ENCODE data around the gene RAB39A. TPM values are rescaled to one million over a fixed set of nuclear protein-coding genes. Genes with fewer than 3 reads are reported as not detected.
"Not testable (repeated sequence)": the region's sequence is repeated elsewhere in the genome, so short reads cannot be mapped to it uniquely, and the experiment has no call there.

The RAB39A gene
- total RNA-seq, 1 donor from 2014 or later: 1.3 TPM

DNA sequence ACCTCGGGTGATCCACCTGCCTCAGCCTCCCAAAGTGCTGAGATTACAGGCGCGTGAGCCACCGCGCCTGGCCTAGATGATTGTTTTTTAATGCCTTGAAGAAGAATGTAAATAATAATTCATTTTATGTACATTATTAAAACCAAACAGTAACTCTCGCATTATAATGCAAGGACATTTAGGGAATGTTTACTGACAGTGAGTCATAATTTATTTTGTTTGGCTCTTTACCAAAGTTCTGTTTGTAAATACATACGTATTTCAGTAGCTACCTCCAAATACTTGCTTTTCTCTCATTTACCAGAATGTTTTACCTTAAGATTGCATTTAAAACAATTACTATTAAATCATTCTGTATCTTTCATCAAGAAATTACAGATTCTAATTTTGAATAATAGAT lies 3.0 kb downstream of the RAB39A start:
- no peak for DNase-seq (ENCODE audit: low read depth)
- no peak overlapping the region for H3K4me3 ChIP-seq (ENCODE audit: low read depth, low read length)
- TF ChIP-seq, protein P1, sequence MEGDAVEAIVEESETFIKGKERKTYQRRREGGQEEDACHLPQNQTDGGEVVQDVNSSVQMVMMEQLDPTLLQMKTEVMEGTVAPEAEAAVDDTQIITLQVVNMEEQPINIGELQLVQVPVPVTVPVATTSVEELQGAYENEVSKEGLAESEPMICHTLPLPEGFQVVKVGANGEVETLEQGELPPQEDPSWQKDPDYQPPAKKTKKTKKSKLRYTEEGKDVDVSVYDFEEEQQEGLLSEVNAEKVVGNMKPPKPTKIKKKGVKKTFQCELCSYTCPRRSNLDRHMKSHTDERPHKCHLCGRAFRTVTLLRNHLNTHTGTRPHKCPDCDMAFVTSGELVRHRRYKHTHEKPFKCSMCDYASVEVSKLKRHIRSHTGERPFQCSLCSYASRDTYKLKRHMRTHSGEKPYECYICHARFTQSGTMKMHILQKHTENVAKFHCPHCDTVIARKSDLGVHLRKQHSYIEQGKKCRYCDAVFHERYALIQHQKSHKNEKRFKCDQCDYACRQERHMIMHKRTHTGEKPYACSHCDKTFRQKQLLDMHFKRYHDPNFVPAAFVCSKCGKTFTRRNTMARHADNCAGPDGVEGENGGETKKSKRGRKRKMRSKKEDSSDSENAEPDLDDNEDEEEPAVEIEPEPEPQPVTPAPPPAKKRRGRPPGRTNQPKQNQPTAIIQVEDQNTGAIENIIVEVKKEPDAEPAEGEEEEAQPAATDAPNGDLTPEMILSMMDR (conservative IDR thresholded peaks at IDR 0.05; ENCODE audit: low read depth, low read length): no peak

DNA sequence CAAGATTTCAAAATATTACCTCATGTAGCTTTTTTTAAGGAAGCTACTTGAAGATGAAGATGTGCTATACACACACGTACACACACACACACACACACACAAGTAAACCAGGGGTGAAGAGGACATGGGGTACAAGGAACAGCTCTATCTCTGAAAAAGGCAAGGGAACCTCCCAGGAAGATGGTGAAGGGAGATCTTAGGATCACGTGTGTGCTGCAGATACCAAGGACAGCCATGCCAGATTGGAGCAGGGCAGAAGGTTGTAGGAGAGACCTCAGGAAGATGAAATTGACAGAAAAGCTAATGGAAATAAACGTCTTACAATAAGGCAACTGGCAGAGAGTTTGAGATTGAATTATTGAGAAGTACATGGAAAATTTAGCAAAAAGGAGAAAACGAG lies 19.7 kb downstream of the RAB39A start:
- TF ChIP-seq, protein P1 (conservative IDR thresholded peaks at IDR 0.05; ENCODE audit: low read depth, low read length): no peak
- no peak overlapping the region for H3K4me3 ChIP-seq (ENCODE audit: low read depth, low read length)
- DNase-seq (ENCODE audit: low read depth): no peak

DNA sequence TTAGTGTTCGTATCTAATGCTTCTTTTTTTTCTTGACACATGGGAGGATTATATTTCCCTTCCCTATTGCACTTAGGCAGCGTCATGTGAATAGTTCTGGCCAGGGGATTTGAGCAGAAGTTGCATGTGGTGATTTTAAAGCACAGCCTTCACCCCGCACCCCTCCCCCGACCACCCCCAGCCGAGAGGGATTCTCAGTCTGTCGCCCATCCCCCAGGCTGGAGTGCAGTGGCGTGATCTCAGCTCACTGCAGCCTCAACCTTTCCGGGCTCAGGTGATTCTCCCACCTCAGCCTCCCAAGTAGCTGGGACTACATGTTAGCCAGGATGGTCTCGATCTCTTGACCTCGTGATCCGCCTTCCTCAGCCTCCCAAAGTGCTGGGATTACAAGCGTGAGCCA lies 20.1 kb downstream of the RAB39A start:
- DNase-seq (ENCODE audit: low read depth); H3K4me3 ChIP-seq (ENCODE audit: low read depth, low read length): not testable (repeated sequence)

DNA sequence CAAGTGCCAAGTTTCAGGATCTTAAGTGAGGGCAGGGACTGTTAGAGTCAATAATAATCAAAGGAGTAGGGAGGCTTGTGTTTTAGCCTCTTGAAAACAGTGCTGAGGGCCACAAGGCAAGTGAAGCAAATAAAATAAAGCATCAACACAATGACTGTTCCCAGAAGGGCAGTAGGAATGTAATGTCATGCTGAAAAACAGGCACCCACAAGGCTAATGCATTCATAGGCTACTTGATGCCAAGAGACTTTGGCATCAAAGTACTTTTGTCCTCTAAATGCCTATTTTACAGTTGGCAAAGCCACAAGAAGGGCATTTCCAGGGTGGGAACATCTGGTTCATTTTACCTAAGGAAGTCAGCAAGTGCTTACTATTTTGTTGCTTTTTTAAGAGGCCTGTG lies 22.9 kb downstream of the RAB39A start:
- no peak for DNase-seq (ENCODE audit: low read depth)
- no peak overlapping the region for H3K4me3 ChIP-seq (ENCODE audit: low read depth, low read length)
- TF ChIP-seq, protein P1 (conservative IDR thresholded peaks at IDR 0.05; ENCODE audit: low read depth, low read length): no peak

DNA sequence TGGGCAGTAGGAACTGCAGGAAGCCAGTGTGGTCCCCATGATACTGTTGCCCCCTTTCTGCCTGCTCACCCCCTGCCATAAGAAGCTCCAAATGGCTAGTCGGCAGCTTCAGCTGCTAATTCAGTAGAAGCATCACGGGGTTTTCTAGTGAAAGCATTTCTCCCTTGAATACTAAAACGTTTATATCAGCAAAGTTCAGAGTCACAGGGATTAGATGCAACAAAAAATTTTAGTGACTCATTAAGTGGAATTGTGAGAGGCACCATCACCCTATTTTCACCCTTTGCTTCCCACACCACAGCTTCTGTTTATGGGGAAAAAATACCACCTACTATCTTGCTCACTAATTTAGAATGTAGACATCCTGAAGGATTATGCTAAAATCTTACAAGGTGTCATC lies 25.2 kb downstream of the RAB39A start:
- H3K4me3 ChIP-seq (ENCODE audit: low read depth, low read length): no peak overlapping the region
- DNase-seq (ENCODE audit: low read depth): no peak
- TF ChIP-seq, protein P1 (conservative IDR thresholded peaks at IDR 0.05; ENCODE audit: low read depth, low read length): no peak

DNA sequence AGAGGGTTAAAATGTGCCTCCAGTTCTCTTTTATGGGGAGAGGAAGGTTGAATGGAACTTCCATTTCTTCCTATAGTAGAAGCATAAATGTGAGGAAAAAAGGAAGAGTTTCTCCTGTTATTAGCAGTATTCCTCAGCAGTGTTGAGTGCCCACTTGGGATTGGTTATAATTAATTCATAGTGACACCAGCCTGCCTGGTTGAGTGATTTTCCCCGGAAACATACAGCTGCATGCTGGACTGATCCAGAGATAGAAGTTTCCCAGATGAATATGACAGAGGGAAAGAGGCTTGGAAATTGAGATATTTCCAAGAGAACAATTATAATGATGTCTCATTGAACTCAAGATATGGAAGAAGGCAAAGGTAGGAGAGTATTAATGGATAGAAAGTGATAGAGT lies 28.3 kb downstream of the RAB39A start:
- DNase-seq (ENCODE audit: low read depth): no peak
- TF ChIP-seq, protein P1 (conservative IDR thresholded peaks at IDR 0.05; ENCODE audit: low read depth, low read length): no peak
- no peak overlapping the region for H3K4me3 ChIP-seq (ENCODE audit: low read depth, low read length)

DNA sequence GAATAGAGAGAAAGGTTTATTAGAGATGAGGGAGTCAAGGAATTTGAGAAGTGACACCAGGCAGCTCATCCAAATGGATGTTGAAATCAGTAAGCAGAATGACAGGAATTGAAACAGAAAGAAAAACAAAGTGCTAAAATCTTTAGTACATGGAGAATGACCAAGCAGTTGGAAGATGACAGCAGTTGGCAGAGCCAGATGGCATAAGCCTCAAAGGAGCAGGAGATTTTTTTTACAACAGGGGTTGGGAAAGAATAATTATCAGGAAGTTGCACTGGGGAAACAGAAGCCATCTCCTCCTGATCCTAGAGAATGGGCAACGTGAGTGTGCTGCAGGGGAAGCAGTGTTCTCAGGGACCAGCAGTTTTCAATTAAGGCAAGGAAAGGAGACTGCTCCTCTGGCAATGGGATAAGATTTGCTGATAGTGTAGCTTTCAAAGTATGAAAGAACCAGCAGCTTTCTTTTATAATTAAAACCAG lies 28.9 kb downstream of the RAB39A start:
- DNase-seq (ENCODE audit: low read depth): no peak
- no peak overlapping the region for H3K4me3 ChIP-seq (ENCODE audit: low read depth, low read length)
- TF ChIP-seq, protein P1 (conservative IDR thresholded peaks at IDR 0.05; ENCODE audit: low read depth, low read length): no peak

All from epithelial cell of proximal tubule (primary cell).